ENCODE results near the gene HOXA4.

DNA sequence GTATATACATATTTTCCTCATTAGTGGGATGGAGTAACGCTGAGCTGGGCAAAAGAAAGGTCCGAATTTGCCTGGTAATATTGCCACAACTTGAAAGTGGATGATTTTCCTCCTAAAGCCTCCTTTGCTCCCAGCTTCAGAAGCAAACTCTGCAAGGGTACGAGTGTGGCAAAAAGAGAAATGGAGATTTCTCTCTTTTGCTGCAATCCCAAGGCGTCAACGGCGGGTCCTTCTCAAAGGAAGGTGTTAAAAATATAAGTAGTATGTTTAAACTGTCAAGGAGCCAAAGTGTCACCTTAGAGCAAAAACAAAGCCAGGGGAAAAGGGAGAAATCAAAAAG lies 15.7 kb downstream of the HOXA4 start:
- TF ChIP-seq, protein P1, sequence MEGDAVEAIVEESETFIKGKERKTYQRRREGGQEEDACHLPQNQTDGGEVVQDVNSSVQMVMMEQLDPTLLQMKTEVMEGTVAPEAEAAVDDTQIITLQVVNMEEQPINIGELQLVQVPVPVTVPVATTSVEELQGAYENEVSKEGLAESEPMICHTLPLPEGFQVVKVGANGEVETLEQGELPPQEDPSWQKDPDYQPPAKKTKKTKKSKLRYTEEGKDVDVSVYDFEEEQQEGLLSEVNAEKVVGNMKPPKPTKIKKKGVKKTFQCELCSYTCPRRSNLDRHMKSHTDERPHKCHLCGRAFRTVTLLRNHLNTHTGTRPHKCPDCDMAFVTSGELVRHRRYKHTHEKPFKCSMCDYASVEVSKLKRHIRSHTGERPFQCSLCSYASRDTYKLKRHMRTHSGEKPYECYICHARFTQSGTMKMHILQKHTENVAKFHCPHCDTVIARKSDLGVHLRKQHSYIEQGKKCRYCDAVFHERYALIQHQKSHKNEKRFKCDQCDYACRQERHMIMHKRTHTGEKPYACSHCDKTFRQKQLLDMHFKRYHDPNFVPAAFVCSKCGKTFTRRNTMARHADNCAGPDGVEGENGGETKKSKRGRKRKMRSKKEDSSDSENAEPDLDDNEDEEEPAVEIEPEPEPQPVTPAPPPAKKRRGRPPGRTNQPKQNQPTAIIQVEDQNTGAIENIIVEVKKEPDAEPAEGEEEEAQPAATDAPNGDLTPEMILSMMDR (conservative IDR thresholded peaks at IDR 0.05; ENCODE audit: low read depth, low read length): no peak
- no peak for TF ChIP-seq EZH2 (IDR thresholded peaks at IDR 0.05; ENCODE audit: low read length, unreplicated experiment)
